Activated CD8-positive, alpha-beta T cell treated with anti-CD3 and anti-CD28 coated beads, Interleukin-2, amount 10 ng/mL, durations not matched to agents 7 days and 5 days (primary cell): ENCODE measurements around the gene SLF2. TPM values are rescaled to one million over a fixed set of nuclear protein-coding genes. Genes with fewer than 3 reads are reported as not detected.
"Not testable (repeated sequence)": the region's sequence is repeated elsewhere in the genome, so short reads cannot be mapped to it uniquely, and the experiment has no call there.

Source experiments
- ATAC-seq: fragments of 150-1000 bp; cut with Tn5 transposase; one replicate; pipeline ENCODE4 v1.10.0; 2021; ENCODE audit warnings: moderate library complexity
- CTCF ChIA-PET: fragments of 350-600 bp; sonication (Branson Sonifier 250); formaldehyde crosslinking; loops from one replicate; lab custom pipeline; 2021; ENCODE audit warnings: antibody characterized with exemption; lab: Charles Lee
- POLR2A ChIA-PET: fragments of 350-600 bp; sonication (Branson Sonifier 250); formaldehyde crosslinking; loops from one replicate; lab custom pipeline; 2021; ENCODE audit warnings: antibody characterized with exemption; lab: Charles Lee
- DNase-seq: peaks from one replicate; pipeline ENCODE4 v3.0.0-alpha.2; 2020
- H3K27ac Mint-ChIP-seq: one replicate; pipeline ENCODE4 v1.8.0; 2021; ENCODE audit warnings: mild to moderate bottlenecking, mixed read lengths
- H3K27me3 Mint-ChIP-seq: one replicate; pipeline ENCODE4 v1.8.0; 2021; ENCODE audit warnings: low read depth, mixed read lengths
- H3K36me3 Mint-ChIP-seq: one replicate; pipeline ENCODE4 v1.8.0; 2021; ENCODE audit warnings: low read depth, mixed read lengths
- H3K4me1 Mint-ChIP-seq: one replicate; pipeline ENCODE4 v1.8.0; 2021; ENCODE audit warnings: low read depth, mixed read lengths
- H3K4me3 Mint-ChIP-seq: one replicate; pipeline ENCODE4 v1.8.0; 2021; ENCODE audit warnings: mild to moderate bottlenecking, mixed read lengths
- H3K9me3 Mint-ChIP-seq: one replicate; pipeline ENCODE4 v1.8.0; 2022; ENCODE audit warnings: mixed read lengths; ENCODE audit not compliant: insufficient read depth
- total RNA-seq, 2 experiments: library from RNA; stranded (reverse); gene quantifications; one replicate each; pipeline ENCODE4 v1.2.3, GENCODE V29; 2021

The SLF2 gene
- total RNA-seq, 2 experiments from 2014 or later, result 42.8 to 44.4 TPM

DNA sequence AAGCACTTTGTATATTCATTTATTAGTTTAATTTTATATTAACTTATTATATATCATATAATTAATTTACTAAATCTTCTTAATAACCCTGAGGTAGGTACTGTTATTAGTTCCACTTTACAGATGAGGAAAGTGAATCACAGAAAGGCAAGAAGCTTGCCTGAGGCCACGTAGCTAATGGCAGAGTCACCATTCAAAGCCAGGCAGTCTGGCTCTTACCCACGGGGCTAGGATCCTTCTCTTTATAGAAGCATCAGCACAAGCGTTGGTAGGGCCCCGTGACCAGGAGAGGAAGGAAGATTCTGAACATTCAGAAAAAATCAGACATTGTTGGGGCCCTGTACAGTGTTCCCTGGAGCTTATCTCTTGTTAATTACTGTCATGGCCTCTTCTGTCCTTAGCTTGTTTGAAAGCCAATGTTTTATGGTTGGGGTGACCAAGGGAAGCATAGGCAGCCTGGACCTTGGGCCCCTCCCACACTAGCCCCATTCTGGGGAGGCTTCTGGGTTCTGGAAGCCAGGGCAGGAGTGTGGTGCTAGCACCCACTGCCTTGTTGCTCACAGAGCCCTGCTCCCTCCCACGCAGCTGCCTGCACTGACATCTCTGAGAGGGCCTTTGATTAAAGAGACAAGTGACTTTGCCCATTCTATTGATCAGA, 31.1 kb upstream of the SLF2 start:
- peaks cover 8% of the 10 kb centered on the region for H3K27me3 Mint-ChIP-seq

DNA sequence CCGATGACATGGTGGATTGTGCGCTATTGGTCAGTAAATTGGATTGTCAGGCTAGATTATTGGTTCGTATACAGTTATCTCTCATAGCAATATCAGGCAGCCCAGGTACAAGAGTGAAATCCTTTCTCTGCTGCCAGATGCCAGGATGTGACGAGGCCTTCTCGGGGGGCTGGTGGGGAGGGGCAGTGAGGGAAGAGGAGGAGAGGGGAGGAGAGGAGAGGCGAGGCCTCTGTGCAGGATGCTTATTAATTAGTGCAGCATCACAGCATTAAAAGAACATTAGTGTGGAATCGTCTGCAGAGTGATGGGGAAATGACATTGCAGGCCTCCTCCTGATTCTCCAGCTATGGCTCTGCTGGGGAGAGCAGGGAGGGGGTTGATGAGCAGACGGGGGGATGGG, 30.5 kb upstream of the SLF2 start:
- ChIA-PET CTCF (interaction anchor here (1.7 kb wide), 1 partner anchor 132 kb away, joined by 5 read pairs; no protein-coding TSS in a partner anchor), POLR2A (no interaction called here)
- no peaks in the 10 kb centered on the region for H3K4me1 Mint-ChIP-seq
- ATAC-seq (no peak), DNase-seq (no peak)
- H3K27me3 Mint-ChIP-seq, result peaks cover 5% of the 10 kb centered on the region
- no peaks in the 10 kb centered on the region for H3K36me3 Mint-ChIP-seq
- no peaks in the 10 kb centered on the region for H3K9me3 Mint-ChIP-seq
- no peak overlapping the region for H3K4me3 Mint-ChIP-seq
- H3K27ac Mint-ChIP-seq, result no peak overlapping the region

More for the DNA sequence above, 31.1 kb upstream of the SLF2 start:
- no peak overlapping the region for H3K4me3 Mint-ChIP-seq
- no peaks in the 10 kb centered on the region for H3K9me3 Mint-ChIP-seq
- H3K27ac Mint-ChIP-seq, result no peak overlapping the region
- POLR2A ChIA-PET, result no interaction called here
- ATAC-seq, result no peak
- H3K36me3 Mint-ChIP-seq, result no peaks in the 10 kb centered on the region
- CTCF ChIA-PET, result interaction anchor here (1.0 to 1.7 kb wide), 2 partner anchors 10 to 133 kb away, joined by 3 to 5 read pairs; no protein-coding TSS in a partner anchor
- no peak for DNase-seq
- no peaks in the 10 kb centered on the region for H3K4me1 Mint-ChIP-seq

DNA sequence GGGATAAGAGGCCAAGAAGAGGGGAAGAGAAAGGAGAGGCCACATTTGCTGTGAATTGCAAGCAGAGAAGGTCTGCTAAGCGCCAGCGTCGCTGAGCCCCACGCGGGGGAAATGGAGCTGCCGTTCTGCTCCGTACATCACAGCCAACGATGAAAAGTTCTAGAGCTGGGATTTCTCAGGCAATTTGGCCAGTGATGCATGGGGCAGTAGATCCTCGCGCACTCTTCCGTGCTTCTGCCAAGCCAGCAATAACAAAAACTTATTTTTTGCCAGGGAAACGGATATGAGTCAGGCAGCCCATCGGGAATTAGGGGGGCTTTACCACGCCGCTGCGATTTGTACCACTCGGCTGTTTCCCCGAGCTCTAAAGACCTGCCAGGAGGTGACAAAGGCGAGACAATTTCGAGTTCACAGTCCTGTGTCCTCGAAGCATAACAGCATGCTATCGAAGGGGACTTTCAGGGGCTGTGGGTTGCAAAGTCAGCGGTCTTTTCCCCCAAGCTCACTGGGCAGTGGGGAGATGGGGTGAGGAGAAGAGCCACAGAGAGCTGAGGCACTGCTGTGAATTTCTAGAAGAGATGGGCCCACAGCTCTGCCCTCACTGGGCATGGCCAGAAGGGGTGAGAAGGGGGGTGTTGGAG, 30.0 kb upstream of the SLF2 start:
- H3K36me3 Mint-ChIP-seq, result no peaks in the 10 kb centered on the region
- CTCF ChIA-PET, result interaction anchor here (1.7 kb wide), 1 partner anchor 132 kb away, joined by 5 read pairs; no protein-coding TSS in a partner anchor

DNA sequence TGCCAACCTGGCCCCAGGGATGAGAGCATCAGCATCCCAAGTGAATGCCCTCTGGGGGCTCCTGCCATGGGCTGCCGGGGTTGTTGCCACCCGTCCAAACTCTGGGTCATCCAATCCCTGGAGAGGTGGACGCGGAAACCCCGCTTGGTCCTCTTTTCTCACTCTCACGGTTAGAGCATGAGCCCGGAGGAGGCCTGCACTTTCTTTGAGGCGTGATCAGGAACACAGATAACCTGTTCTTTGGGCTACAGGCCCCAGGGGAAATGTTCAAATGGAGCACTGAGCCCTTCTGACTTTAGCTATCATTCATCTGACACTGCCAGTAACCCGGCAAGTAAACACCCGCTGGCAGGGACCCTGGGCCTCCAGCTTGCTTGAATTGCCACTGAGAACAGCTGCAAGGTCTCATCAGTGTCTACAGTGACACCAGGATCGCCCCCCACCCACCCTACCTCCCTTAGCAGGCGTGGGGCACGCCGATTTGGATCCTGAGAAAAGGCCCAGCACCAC, 29.4 kb upstream of the SLF2 start:
- Mint-ChIP-seq H3K4me1 (no peaks in the 10 kb centered on the region), H3K27me3 (no peaks in the 10 kb centered on the region), H3K4me3 (no peak overlapping the region), H3K36me3 (no peaks in the 10 kb centered on the region), H3K9me3 (no peaks in the 10 kb centered on the region), H3K27ac (no peak overlapping the region)
- POLR2A ChIA-PET, result interaction anchor here (0.6 kb wide), 1 partner anchor 41 kb away, joined by 3 read pairs; no protein-coding TSS in a partner anchor
- CTCF ChIA-PET, result no interaction called here
- DNase-seq (no peak), ATAC-seq (no peak)

More for the DNA sequence above, 30.0 kb upstream of the SLF2 start:
- Mint-ChIP-seq H3K27me3 (peaks cover under 1% of the 10 kb centered on the region), H3K4me3 (no peak overlapping the region), H3K9me3 (no peaks in the 10 kb centered on the region), H3K4me1 (no peaks in the 10 kb centered on the region), H3K27ac (no peak overlapping the region)
- POLR2A ChIA-PET, result interaction anchor here (0.6 kb wide), 1 partner anchor 42 kb away, joined by 3 read pairs; no protein-coding TSS in a partner anchor
- DNase-seq (no peak), ATAC-seq (no peak)

DNA sequence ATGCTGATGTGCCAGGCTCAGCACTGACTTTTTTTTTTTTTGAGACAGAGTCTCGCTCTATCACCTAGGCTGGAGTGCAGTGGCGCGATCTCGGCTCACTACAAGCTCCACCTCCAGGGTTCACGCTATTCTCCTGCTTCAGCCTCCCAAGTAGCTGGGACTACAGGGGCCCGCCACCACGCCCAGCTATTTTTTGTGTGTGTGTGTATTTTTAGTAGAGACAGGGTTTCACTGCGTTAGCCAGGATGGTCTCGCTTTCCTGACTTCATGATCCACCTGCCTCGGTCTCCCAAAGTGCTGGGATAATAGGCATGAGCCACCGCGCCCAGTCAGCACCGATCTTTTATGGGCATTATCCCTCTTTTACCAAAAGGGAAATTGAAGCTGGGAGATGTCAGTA, 27.2 kb upstream of the SLF2 start:
- POLR2A ChIA-PET, H3K4me1 Mint-ChIP-seq, DNase-seq, H3K9me3 Mint-ChIP-seq, H3K27ac Mint-ChIP-seq, ATAC-seq, H3K36me3 Mint-ChIP-seq, H3K4me3 Mint-ChIP-seq: not testable (repeated sequence)
- CTCF ChIA-PET, result interaction anchor here (1.1 kb wide), 1 partner anchor 13 kb away, joined by 4 read pairs; no protein-coding TSS in a partner anchor
- peaks cover 19% of the 10 kb centered on the region for H3K27me3 Mint-ChIP-seq

- ATAC-seq (no peak), DNase-seq (no peak)
- Mint-ChIP-seq H3K36me3 (no peaks in the 10 kb centered on the region), H3K27me3 (peaks cover 24% of the 10 kb centered on the region), H3K9me3 (no peaks in the 10 kb centered on the region), H3K4me3 (no peak overlapping the region), H3K27ac (no peak overlapping the region), H3K4me1 (no peaks in the 10 kb centered on the region)
- POLR2A ChIA-PET, result no interaction called here
- CTCF ChIA-PET, result interaction anchor here (1.1 kb wide), 1 partner anchor 14 kb away, joined by 4 read pairs; no protein-coding TSS in a partner anchor
These were observed 26.7 kb upstream of the SLF2 start for GRCh38 chr10:100886091-100886490.

DNA sequence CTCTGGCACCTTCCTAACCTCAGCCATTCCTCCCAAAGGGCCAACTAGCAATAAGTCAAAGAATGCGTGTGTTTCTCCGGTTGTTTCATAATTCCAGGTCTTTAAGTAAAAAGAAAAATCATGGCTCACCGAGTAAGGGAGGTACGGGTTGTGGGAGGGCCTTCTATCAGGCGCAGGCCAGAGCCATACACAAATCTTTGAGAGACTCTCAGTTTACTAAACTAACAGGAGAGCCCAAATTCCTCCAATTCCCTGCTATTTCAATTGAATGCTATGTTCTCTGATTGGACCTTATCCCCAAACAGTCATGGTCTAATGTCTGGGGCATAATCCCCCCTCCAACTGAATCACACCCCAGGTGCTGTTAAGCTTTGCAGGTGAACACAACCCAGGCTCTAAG, 26.2 kb upstream of the SLF2 start:
- H3K27ac Mint-ChIP-seq, result no peak overlapping the region
- H3K4me3 Mint-ChIP-seq, result no peak overlapping the region
- ChIA-PET CTCF (interaction anchor here (1.0 kb wide), 1 partner anchor 8 kb away, joined by 4 read pairs; no protein-coding TSS in a partner anchor), POLR2A (no interaction called here)
- DNase-seq (no peak), ATAC-seq (no peak)
- H3K4me1 Mint-ChIP-seq, result no peaks in the 10 kb centered on the region
- H3K9me3 Mint-ChIP-seq, result no peaks in the 10 kb centered on the region
- peaks cover 29% of the 10 kb centered on the region for H3K27me3 Mint-ChIP-seq
- H3K36me3 Mint-ChIP-seq, result no peaks in the 10 kb centered on the region

GRCh38 chr10:100886963-100887362, 25.8 kb upstream of the SLF2 start:
- H3K36me3 Mint-ChIP-seq, result no peaks in the 10 kb centered on the region
- H3K4me1 Mint-ChIP-seq, result no peaks in the 10 kb centered on the region
- H3K9me3 Mint-ChIP-seq, result no peaks in the 10 kb centered on the region
- H3K27me3 Mint-ChIP-seq, result peaks cover 31% of the 10 kb centered on the region
- no peak overlapping the region for H3K27ac Mint-ChIP-seq
- H3K4me3 Mint-ChIP-seq, result no peak overlapping the region
- ATAC-seq (no peak), DNase-seq (no peak)
- POLR2A ChIA-PET, result no interaction called here
- CTCF ChIA-PET, result interaction anchor here (1.0 kb wide), 1 partner anchor 8 kb away, joined by 4 read pairs; no protein-coding TSS in a partner anchor

DNA sequence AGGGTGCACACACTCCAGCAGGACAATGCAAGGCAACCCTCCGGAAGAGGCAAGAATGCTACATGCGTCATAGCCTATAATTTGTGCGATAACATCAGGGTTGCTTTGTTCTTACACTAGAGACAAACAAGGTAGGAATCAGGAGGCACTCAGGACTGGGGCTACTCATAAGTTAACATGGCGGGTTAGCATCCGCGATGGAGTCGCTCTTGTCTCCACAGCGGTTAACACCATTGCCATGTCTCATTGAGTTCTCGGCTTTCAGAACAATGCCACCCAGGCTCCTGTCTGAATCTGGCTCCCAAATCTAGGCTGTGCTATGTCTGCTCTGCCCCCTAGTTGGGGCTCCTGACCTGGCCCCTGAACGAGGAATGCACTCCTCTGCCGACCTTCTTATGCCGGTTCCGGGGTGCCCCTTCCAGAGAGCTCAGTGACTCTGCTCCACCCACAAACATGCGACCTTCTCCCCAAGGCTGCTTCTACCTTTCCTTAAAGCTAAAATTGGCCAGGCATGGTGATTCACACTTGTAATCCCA, 24.9 kb upstream of the SLF2 start:
- CTCF ChIA-PET, result interaction anchor here (0.7 to 1.9 kb wide), 5 partner anchors 12 to 326 kb away, joined by 3 to 10 read pairs (median 5); no protein-coding TSS in a partner anchor
- Mint-ChIP-seq H3K9me3 (no peaks in the 10 kb centered on the region), H3K4me1 (no peaks in the 10 kb centered on the region), H3K36me3 (no peaks in the 10 kb centered on the region), H3K4me3 (no peak overlapping the region), H3K27ac (no peak overlapping the region), H3K27me3 (peaks cover 36% of the 10 kb centered on the region)
- POLR2A ChIA-PET, result no interaction called here
- ATAC-seq (no peak), DNase-seq (no peak)

GRCh38 chr10:100888957-100889356, 23.8 kb upstream of the SLF2 start:
- ATAC-seq (no peak), DNase-seq (no peak)
- no peak overlapping the region for H3K27ac Mint-ChIP-seq
- CTCF ChIA-PET, result interaction anchor here (0.9 to 1.9 kb wide), 9 partner anchors 11 to 327 kb away, joined by 3 to 10 read pairs (median 3); no protein-coding TSS in a partner anchor
- POLR2A ChIA-PET, result interaction anchor here (0.9 kb wide), 1 partner anchor 23 kb away, joined by 3 read pairs; no protein-coding TSS in a partner anchor
- no peaks in the 10 kb centered on the region for H3K4me1 Mint-ChIP-seq
- H3K27me3 Mint-ChIP-seq, result peaks cover 40% of the 10 kb centered on the region
- no peaks in the 10 kb centered on the region for H3K9me3 Mint-ChIP-seq
- no peak overlapping the region for H3K4me3 Mint-ChIP-seq
- H3K36me3 Mint-ChIP-seq, result no peaks in the 10 kb centered on the region

DNA sequence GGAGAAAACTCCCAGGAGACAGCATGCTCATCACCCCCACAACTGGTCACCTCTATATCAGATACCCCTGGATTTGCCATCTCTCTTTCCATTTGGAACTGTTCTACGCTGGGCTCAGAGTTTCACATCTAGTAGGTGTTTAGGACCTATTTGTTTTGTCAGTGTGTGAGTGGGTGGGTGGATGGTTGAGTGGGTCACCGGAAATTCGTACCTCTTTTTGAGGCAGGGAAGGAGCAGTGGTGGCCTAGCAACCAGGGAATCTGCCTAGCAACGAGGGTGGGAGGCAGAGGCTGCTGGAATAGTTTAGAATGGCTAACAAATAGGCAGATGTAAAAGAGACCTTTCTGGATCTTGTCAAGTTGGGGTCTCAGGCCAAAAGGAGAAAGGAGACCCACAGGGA, 23.2 kb upstream of the SLF2 start:
- H3K36me3 Mint-ChIP-seq, result no peaks in the 10 kb centered on the region
- ChIA-PET POLR2A (no interaction called here), CTCF (interaction anchor here (1.0 to 1.9 kb wide), 4 partner anchors 17 to 126 kb away, joined by 3 to 10 read pairs (median 4); no protein-coding TSS in a partner anchor)
- ATAC-seq (no peak), DNase-seq (no peak)
- no peaks in the 10 kb centered on the region for H3K4me1 Mint-ChIP-seq
- peaks cover 44% of the 10 kb centered on the region for H3K27me3 Mint-ChIP-seq
- H3K27ac Mint-ChIP-seq, result no peak overlapping the region
- H3K4me3 Mint-ChIP-seq, result no peak overlapping the region
- no peaks in the 10 kb centered on the region for H3K9me3 Mint-ChIP-seq
